Fibroblast of lung (primary cell): ENCODE data around the gene SLC25A42.

Experiments used
- CTCF ChIP-seq, 2 donors: IDR thresholded peaks in 1 of 2; conservative IDR thresholded peaks in 1 of 2; 1 replicate in 1 of 2; 2 replicates in 1 of 2; pipeline ENCODE4 v1.5.1; 2011 to 2012; ENCODE audit warnings: low read length in 2 of 2, control low read depth in 1 of 2, inconsistent platforms in 1 of 2, low read depth in 1 of 2, mild to moderate bottlenecking in 1 of 2
- EZH2 ChIP-seq: IDR thresholded peaks from 2 replicates; pipeline ENCODE4 v1.5.1; 2012; ENCODE audit warnings: low read length, control low read depth, mild to moderate bottlenecking; ENCODE audit errors: missing control alignments

- TF ChIP-seq CTCF (conservative IDR thresholded peaks at IDR 0.05 in 1 of 2, IDR thresholded peaks at IDR 0.05 in 1 of 2; ENCODE audit: low read depth in 1 of 2, low read length in 2 of 2) (no peak), EZH2 (no peak)
Measured at GRCh38 chr19:19109601-19110000, 45.8 kb downstream of the SLC25A42 start.
